A549 (cell line): ENCODE data around the gene MLLT1.

ENCODE experiments used
- BHLHE40 ChIP-seq: IDR thresholded peaks from 2 replicates; pipeline ENCODE4 v1.6.1; 2012; ENCODE audit warnings: low read depth, low read length, inconsistent platforms
- CBX8 ChIP-seq: fragments of 200-600 bp; sonication (generic); IDR thresholded peaks from 2 replicates; pipeline ENCODE4 v1.6.1; 2016
- CHD4 ChIP-seq: fragments of 200-600 bp; sonication (generic); IDR thresholded peaks from 2 replicates; pipeline ENCODE4 v1.6.1; 2016; ENCODE audit warnings: antibody characterized with exemption, mild to moderate bottlenecking, borderline replicate concordance
- CTCF ChIP-seq: fragments of >200 bp; sonication (Bioruptor Twin); formaldehyde crosslinking; IDR thresholded peaks from 3 replicates; pipeline ENCODE4 v1.5.1; 2016
- ELK1 ChIP-seq: fragments of 150-350 bp; IDR thresholded peaks from 2 replicates; pipeline ENCODE4 v1.6.1; 2014; ENCODE audit warnings: low read depth, mild to moderate bottlenecking, low read length
- EP300 ChIP-seq, 2 experiments: fragments of >200 bp; sonication (Bioruptor Twin); formaldehyde crosslinking; IDR thresholded peaks; 2 replicates in 1 of 2; 3 replicates in 1 of 2; pipeline ENCODE4 v1.6.1; 2016 to 2017
- MAX ChIP-seq: IDR thresholded peaks from 2 replicates; pipeline ENCODE4 v1.6.1; 2012
- MAZ ChIP-seq: fragments of 150-350 bp; IDR thresholded peaks from 2 replicates; pipeline ENCODE4 v1.6.1; 2014; ENCODE audit warnings: antibody characterized with exemption, low read depth, low read length, borderline replicate concordance
- POLR2A ChIP-seq: IDR thresholded peaks from 2 replicates; pipeline ENCODE4 v1.6.1; 2012; ENCODE audit warnings: mild to moderate bottlenecking, low read length
- RARB ChIP-seq: fragments of 250-450 bp; sonication (Bioruptor Pico); IDR thresholded peaks from 2 replicates; pipeline ENCODE4 v1.8.0; 2021; ENCODE audit warnings: mild to moderate bottlenecking, moderate library complexity
- SREBF2 ChIP-seq: fragments of 450-650 bp; IDR thresholded peaks from 2 replicates; pipeline ENCODE4 v1.6.1; 2014; ENCODE audit warnings: mild to moderate bottlenecking, moderate library complexity
- TFCP2L1 ChIP-seq: fragments of 250-450 bp; sonication (Bioruptor Pico); IDR thresholded peaks from 2 replicates; pipeline ENCODE4 v1.5.0; 2021; ENCODE audit warnings: mild to moderate bottlenecking

- TF ChIP-seq EP300 (IDR thresholded peaks at IDR 0.05) (no peak), POLR2A (no peak), CTCF (no peak), RARB (CRISPR knock-in tag) (no peak), CHD4 (no peak), CBX8 (no peak), TFCP2L1 (no peak), ELK1 (no peak), MAX (no peak), BHLHE40 (no peak), MAZ (no peak), SREBF2 (no peak)
Observed at GRCh38 chr19:6241680-6242377, 37.9 kb downstream of the MLLT1 start.
